Activated naive CD8-positive, alpha-beta T cell treated with anti-CD3 and anti-CD28 coated beads, Interleukin-2, amount 10 ng/mL, durations not matched to agents 7 days and 5 days (primary cell): ENCODE measurements around the gene DGCR2. TPM values are rescaled to one million over a fixed set of nuclear protein-coding genes. Genes with fewer than 3 reads are reported as not detected.
"Not testable (repeated sequence)": the region's sequence is repeated elsewhere in the genome, so short reads cannot be mapped to it uniquely, and the experiment has no call there.

Source experiments
- ATAC-seq: fragments of 150-1000 bp; cut with Tn5 transposase; one replicate; pipeline ENCODE4 v1.10.0; 2021; ENCODE audit warnings: low read depth, moderate library complexity
- POLR2A ChIA-PET: fragments of 350-600 bp; sonication (Branson Sonifier 250); formaldehyde crosslinking; loops from one replicate; lab custom pipeline; 2021; ENCODE audit warnings: antibody characterized with exemption; lab: Charles Lee
- DNase-seq: peaks from one replicate; pipeline ENCODE4 v3.0.0; 2021
- H3K27ac Mint-ChIP-seq: one replicate; pipeline ENCODE4 v1.8.0; 2022; ENCODE audit warnings: mild to moderate bottlenecking, mixed read lengths
- H3K27me3 Mint-ChIP-seq: one replicate; pipeline ENCODE4 v1.8.0; 2022; ENCODE audit warnings: mild to moderate bottlenecking, moderate library complexity, mixed read lengths
- H3K36me3 Mint-ChIP-seq: one replicate; pipeline ENCODE4 v1.8.0; 2021; ENCODE audit warnings: mild to moderate bottlenecking, mixed read lengths
- H3K4me1 Mint-ChIP-seq: one replicate; pipeline ENCODE4 v1.8.0; 2021; ENCODE audit warnings: mixed read lengths
- H3K4me3 Mint-ChIP-seq: one replicate; pipeline ENCODE4 v1.8.0; 2022; ENCODE audit warnings: mild to moderate bottlenecking, moderate library complexity, mixed read lengths
- H3K9me3 Mint-ChIP-seq: one replicate; pipeline ENCODE4 v1.8.0; 2021; ENCODE audit warnings: mixed read lengths
- total RNA-seq, 2 experiments: library from RNA; stranded (reverse); gene quantifications; one replicate each; pipeline ENCODE4 v1.2.3, GENCODE V29; 2021

The DGCR2 gene
- total RNA-seq, 2 experiments from 2014 or later = 38.0 to 38.3 TPM

DNA sequence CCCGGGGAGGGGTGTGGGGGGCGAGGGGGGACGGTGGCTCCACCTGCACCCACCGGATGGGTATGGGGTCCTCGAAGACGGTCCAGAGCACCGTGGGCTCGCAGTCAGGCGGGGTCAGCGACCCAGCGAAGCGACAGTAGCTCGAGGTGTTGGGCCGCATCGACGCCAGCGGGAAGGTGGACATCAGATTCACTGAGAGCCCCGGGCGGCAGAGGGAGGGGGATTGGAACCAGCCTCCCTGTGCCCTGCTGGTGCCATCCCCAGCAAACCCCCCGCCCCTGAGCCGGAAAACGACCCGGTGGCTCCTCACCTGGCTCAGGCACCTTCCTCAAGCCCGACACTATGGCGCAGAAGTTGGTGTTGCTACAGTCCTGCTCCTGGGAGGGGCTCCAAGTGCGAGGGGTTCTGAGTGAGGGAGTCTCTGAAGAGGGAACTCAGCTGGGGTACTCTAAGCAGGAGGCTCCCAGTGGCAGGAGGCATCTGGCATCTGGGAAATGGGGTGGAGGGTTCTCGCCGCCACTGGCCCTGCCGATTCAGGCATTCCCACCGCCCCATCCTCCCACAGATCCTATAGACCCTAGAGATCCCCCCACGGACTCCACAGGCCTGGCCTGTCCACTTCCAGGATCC, 89.9 kb downstream of the DGCR2 start:
- H3K4me3 Mint-ChIP-seq, POLR2A ChIA-PET, H3K36me3 Mint-ChIP-seq, DNase-seq, H3K9me3 Mint-ChIP-seq, H3K4me1 Mint-ChIP-seq, H3K27ac Mint-ChIP-seq, ATAC-seq: not testable (repeated sequence)
- peaks cover 26% of the 10 kb centered on the region for H3K27me3 Mint-ChIP-seq

- H3K36me3 Mint-ChIP-seq, ATAC-seq, H3K27ac Mint-ChIP-seq, H3K4me1 Mint-ChIP-seq, DNase-seq, POLR2A ChIA-PET, H3K4me3 Mint-ChIP-seq, H3K9me3 Mint-ChIP-seq: not testable (repeated sequence)
- peaks cover 26% of the 10 kb centered on the region for H3K27me3 Mint-ChIP-seq
Observed at GRCh38 chr22:19030889-19031252, 91.3 kb downstream of the DGCR2 start.

GRCh38 chr22:19030226-19030888, 91.9 kb downstream of the DGCR2 start:
- POLR2A ChIA-PET, H3K4me3 Mint-ChIP-seq, H3K4me1 Mint-ChIP-seq, DNase-seq, H3K9me3 Mint-ChIP-seq, H3K36me3 Mint-ChIP-seq, ATAC-seq, H3K27ac Mint-ChIP-seq: not testable (repeated sequence)
- peaks cover 26% of the 10 kb centered on the region for H3K27me3 Mint-ChIP-seq

- peaks cover 26% of the 10 kb centered on the region for H3K27me3 Mint-ChIP-seq
- DNase-seq, H3K9me3 Mint-ChIP-seq, H3K4me3 Mint-ChIP-seq, ATAC-seq, POLR2A ChIA-PET, H3K4me1 Mint-ChIP-seq, H3K27ac Mint-ChIP-seq, H3K36me3 Mint-ChIP-seq: not testable (repeated sequence)
Observed at GRCh38 chr22:19029113-19030103, 92.8 kb downstream of the DGCR2 start.

DNA sequence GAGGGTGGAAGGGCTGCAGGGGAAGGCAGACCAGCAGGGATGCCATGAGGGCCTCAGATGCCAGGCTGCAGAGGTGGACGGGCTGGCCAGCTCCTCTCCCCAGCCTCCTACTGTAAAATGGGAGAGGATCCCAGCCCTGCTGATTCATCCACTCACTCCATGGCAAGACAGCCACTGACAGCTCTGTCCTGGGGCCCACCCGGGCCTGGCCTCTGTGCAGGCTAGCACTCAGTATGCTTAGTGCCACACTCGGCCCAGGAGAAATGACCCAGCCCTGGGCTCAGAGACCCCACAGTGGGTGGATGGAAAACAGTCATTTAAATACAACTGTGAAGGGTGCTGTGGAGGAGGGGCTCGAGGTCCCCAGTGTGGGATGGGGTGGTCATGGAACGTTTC, 94.2 kb downstream of the DGCR2 start:
- H3K4me3 Mint-ChIP-seq, ATAC-seq, DNase-seq, POLR2A ChIA-PET, H3K9me3 Mint-ChIP-seq, H3K36me3 Mint-ChIP-seq, H3K27ac Mint-ChIP-seq, H3K4me1 Mint-ChIP-seq: not testable (repeated sequence)
- peaks cover 26% of the 10 kb centered on the region for H3K27me3 Mint-ChIP-seq

DNA sequence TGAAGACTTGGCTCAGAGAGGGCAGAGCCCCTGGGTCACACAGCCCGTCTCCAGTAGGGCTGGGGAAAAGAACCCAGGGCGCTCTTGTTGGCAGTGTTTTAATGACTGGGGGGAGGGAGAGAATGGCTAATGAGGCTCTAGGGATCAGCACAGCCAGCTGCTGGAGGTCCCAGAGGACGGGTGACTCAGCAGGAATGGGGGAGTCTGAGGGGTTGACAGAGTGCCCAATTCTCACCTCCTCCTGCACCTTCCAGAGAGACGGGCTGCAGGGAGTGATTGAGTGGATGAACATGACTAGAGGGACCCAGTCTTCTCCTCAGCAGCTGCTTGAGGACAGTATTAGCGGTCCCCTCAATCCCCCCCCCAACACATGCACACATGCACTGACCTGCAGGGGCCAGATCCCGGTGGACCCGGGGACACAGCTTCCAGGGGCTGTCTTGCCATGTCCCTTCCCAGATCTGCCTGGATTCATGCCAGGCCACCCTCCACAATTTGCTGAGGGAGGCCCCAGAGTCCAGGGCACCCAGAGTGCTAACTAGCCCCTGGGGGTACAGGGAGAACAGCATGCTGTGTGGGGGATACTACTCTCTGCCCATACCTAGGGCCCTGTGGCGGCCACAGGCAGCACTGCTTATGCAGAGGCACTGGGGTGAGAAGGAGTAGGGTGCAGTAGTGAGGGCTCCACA, 94.7 kb downstream of the DGCR2 start:
- H3K4me1 Mint-ChIP-seq, POLR2A ChIA-PET, H3K4me3 Mint-ChIP-seq, DNase-seq, H3K27ac Mint-ChIP-seq, H3K9me3 Mint-ChIP-seq, ATAC-seq, H3K36me3 Mint-ChIP-seq: not testable (repeated sequence)
- H3K27me3 Mint-ChIP-seq = peaks cover 26% of the 10 kb centered on the region

DNA sequence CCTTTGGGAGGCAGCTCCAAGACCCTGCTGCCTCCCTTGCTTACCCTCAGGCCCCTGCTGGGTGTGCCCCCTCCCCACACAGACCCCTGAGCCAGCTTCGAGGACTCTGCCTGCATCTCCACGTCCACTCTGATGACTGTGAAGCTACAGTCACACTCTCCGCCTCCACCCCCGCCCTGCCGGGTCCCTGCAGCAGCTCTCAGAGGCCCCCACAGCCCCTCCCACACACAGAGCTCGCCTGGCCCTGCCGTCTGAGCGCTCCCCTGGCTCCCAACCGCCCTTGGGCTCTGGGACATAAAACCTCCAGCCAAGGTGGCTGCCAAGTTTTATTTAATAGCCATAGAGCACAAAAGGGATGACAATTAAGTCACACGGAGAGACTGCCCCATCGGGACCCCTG, 96.1 kb downstream of the DGCR2 start:
- H3K4me3 Mint-ChIP-seq, H3K27ac Mint-ChIP-seq, DNase-seq, POLR2A ChIA-PET, H3K9me3 Mint-ChIP-seq, H3K4me1 Mint-ChIP-seq, ATAC-seq, H3K36me3 Mint-ChIP-seq: not testable (repeated sequence)
- peaks cover 25% of the 10 kb centered on the region for H3K27me3 Mint-ChIP-seq

- ATAC-seq, H3K9me3 Mint-ChIP-seq, H3K4me3 Mint-ChIP-seq, H3K36me3 Mint-ChIP-seq, H3K27ac Mint-ChIP-seq, H3K4me1 Mint-ChIP-seq, DNase-seq, POLR2A ChIA-PET: not testable (repeated sequence)
- peaks cover 18% of the 10 kb centered on the region for H3K27me3 Mint-ChIP-seq
Observed at GRCh38 chr22:19024956-19025489, 97.2 kb downstream of the DGCR2 start.

GRCh38 chr22:19023931-19024330, 98.3 kb downstream of the DGCR2 start:
- DNase-seq, H3K27ac Mint-ChIP-seq, ATAC-seq, H3K36me3 Mint-ChIP-seq, H3K4me3 Mint-ChIP-seq, POLR2A ChIA-PET, H3K4me1 Mint-ChIP-seq, H3K9me3 Mint-ChIP-seq: not testable (repeated sequence)
- peaks cover 17% of the 10 kb centered on the region for H3K27me3 Mint-ChIP-seq

DNA sequence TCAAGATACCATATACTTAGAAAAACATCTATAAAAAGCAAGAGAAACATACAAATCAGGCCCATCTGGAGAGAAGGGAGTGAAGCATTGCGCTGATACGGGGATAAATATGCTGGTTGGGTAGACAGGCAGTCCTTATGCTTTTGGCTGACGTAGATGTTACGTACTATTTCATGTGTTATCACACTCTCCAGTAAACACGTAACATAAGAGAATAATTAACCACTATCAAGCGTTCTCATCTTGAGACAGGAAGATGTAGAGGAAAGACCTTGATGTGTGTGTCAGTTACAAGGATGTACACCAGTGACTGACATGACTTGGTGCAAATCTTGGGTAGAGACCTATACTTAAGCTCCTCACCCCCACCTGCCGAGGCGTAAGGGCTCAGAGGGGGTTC, 99.5 kb downstream of the DGCR2 start:
- DNase-seq (no peak), ATAC-seq (peak; percentile 33)
- H3K36me3 Mint-ChIP-seq = no peaks in the 10 kb centered on the region
- no peak overlapping the region for H3K27ac Mint-ChIP-seq
- no peaks in the 10 kb centered on the region for H3K4me1 Mint-ChIP-seq
- POLR2A ChIA-PET = no interaction called here
- no peak overlapping the region for H3K4me3 Mint-ChIP-seq
- peaks cover 10% of the 10 kb centered on the region for H3K27me3 Mint-ChIP-seq
- H3K9me3 Mint-ChIP-seq = no peaks in the 10 kb centered on the region

DNA sequence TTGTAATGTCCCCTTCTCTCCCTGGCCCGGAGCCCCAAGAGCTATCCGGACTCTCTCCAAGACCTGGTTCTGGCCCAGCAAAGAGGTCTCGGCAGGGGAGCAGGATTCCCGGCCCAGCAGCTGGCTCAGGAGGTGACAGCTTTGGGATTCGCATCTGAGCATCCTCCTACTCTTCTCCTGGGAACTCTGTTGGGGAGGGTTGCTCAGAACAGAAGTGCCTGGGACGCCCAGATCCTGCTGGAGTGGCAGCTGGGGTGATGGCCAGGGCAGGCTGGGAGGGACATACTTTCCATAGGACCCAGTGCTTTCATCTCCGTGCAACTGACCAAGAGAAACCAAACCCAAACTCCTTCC, 102.6 kb downstream of the DGCR2 start:
- POLR2A ChIA-PET = no interaction called here
- H3K4me1 Mint-ChIP-seq = no peaks in the 10 kb centered on the region
- H3K36me3 Mint-ChIP-seq = no peaks in the 10 kb centered on the region
- H3K4me3 Mint-ChIP-seq = no peak overlapping the region
- H3K9me3 Mint-ChIP-seq = no peaks in the 10 kb centered on the region
- peaks cover 13% of the 10 kb centered on the region for H3K27me3 Mint-ChIP-seq
- no peak for DNase-seq
- ATAC-seq = no peak
- no peak overlapping the region for H3K27ac Mint-ChIP-seq

GRCh38 chr22:19019029-19019678, 103.1 kb downstream of the DGCR2 start:
- H3K4me3 Mint-ChIP-seq = no peak overlapping the region
- DNase-seq = no peak
- peaks cover 13% of the 10 kb centered on the region for H3K27me3 Mint-ChIP-seq
- POLR2A ChIA-PET = no interaction called here
- H3K36me3 Mint-ChIP-seq = no peaks in the 10 kb centered on the region
- no peak overlapping the region for H3K27ac Mint-ChIP-seq
- no peaks in the 10 kb centered on the region for H3K9me3 Mint-ChIP-seq
- no peak for ATAC-seq
- no peaks in the 10 kb centered on the region for H3K4me1 Mint-ChIP-seq
